H1 (cell line): ENCODE results near the gene SLC25A47. TPM values are rescaled to one million over a fixed set of nuclear protein-coding genes. Genes with fewer than 3 reads are reported as not detected.

ENCODE experiments used
- CTCF ChIA-PET: fragments of 300-600 bp; sonication (Branson Sonifier 250); formaldehyde crosslinking; loops from one replicate; lab custom pipeline; 2021; ENCODE audit not compliant: partially characterized antibody; lab: Charles Lee
- POLR2A ChIA-PET: fragments of 300-600 bp; sonication (Branson Sonifier 250); formaldehyde crosslinking; loops from one replicate; lab custom pipeline; 2021; ENCODE audit warnings: inconsistent platforms; ENCODE audit not compliant: partially characterized antibody; lab: Charles Lee
- DNase-seq, 2 experiments: peaks; one replicate each; pipeline versions ENCODE4 v3.0.0 to v3.0.0-alpha.2; 2010 to 2022; ENCODE audit warnings: low spot score in 2 of 2, low read depth in 1 of 2, mixed read lengths in 1 of 2
- FAIRE-seq: peaks from 2 replicates; lab custom pipeline; 2011; peaks lifted over from hg19 to GRCh38; lab: Jason Lieb, UNC
- H2AFZ ChIP-seq: 2 replicates; pipeline ENCODE4 v1.8.1; 2012; ENCODE audit warnings: low read length, inconsistent platforms
- H2AK5ac ChIP-seq: 2 replicates; pipeline ENCODE4 v1.6.1; 2013; ENCODE audit warnings: low read depth, low read length
- H2BK120ac ChIP-seq: replicated peaks from 2 replicates; pipeline ENCODE3; 2013; ENCODE audit warnings: low read depth, low read length, inconsistent platforms
- H2BK12ac ChIP-seq: 2 replicates; pipeline ENCODE4 v1.6.1; 2013; ENCODE audit warnings: low read depth, low read length
- H2BK15ac ChIP-seq: 2 replicates; pipeline ENCODE4 v1.6.1; 2013; ENCODE audit warnings: low read length
- H2BK20ac ChIP-seq: 2 replicates; pipeline ENCODE4 v1.6.1; 2013; ENCODE audit warnings: low read length
- H2BK5ac ChIP-seq: 2 replicates; pipeline ENCODE4 v1.6.1; 2013; ENCODE audit warnings: low read depth, low read length
- H3K14ac ChIP-seq: 2 replicates; pipeline ENCODE4 v1.6.1; 2013; ENCODE audit warnings: inconsistent platforms; ENCODE audit not compliant: insufficient read length
- H3K18ac ChIP-seq: 2 replicates; pipeline ENCODE4 v1.6.1; 2013; ENCODE audit warnings: low read length; ENCODE audit errors: extremely low read depth
- H3K23ac ChIP-seq: 2 replicates; pipeline ENCODE4 v1.6.1; 2013; ENCODE audit warnings: inconsistent platforms; ENCODE audit not compliant: insufficient read length
- H3K23me2 ChIP-seq: 2 replicates; pipeline ENCODE4 v1.6.1; 2013; ENCODE audit warnings: low read depth, low read length
- H3K27ac ChIP-seq: 2 replicates; pipeline ENCODE4 v1.6.1; 2011; ENCODE audit warnings: low read depth, low read length, inconsistent platforms
- H3K27me3 ChIP-seq, 4 experiments: replicated peaks in 1 of 4; 1 replicate in 1 of 4; 2 replicates in 3 of 4; pipeline versions ENCODE4 v1.6.1 to v1.8.1; 2011 to 2013; ENCODE audit warnings: low read length in 3 of 4, mild to moderate bottlenecking in 3 of 4, inconsistent platforms in 2 of 4, mixed read lengths in 2 of 4, moderate library complexity in 1 of 4; ENCODE audit not compliant: control insufficient read depth in 3 of 4, insufficient read depth in 3 of 4; ENCODE audit errors: extremely low read depth in 1 of 4
- H3K36me3 ChIP-seq, 4 experiments: 2 replicates each; pipeline versions ENCODE4 v1.6.1 to v1.8.1; 2011 to 2013; ENCODE audit warnings: mild to moderate bottlenecking in 4 of 4, low read length in 3 of 4, moderate library complexity in 2 of 4, control low read depth in 1 of 4, inconsistent platforms in 1 of 4; ENCODE audit not compliant: insufficient read depth in 4 of 4, control insufficient read depth in 2 of 4
- H3K4ac ChIP-seq: replicated peaks from 2 replicates; pipeline ENCODE3; 2013; ENCODE audit warnings: low read length, low read depth, mixed read lengths, inconsistent platforms; ENCODE audit not compliant: insufficient read length
- H3K4me1 ChIP-seq, 4 experiments: replicated peaks in 1 of 4; 1 replicate in 1 of 4; 2 replicates in 3 of 4; pipeline versions ENCODE4 v1.6.1 to v1.8.1; 2011 to 2013; ENCODE audit warnings: low read length in 3 of 4, inconsistent platforms in 2 of 4, mixed read lengths in 1 of 4; ENCODE audit not compliant: insufficient read depth in 4 of 4, control insufficient read depth in 3 of 4
- H3K4me2 ChIP-seq, 2 experiments: 2 replicates each; pipeline versions ENCODE4 v1.6.1 to v1.8.1; 2011 to 2013; ENCODE audit warnings: low read depth in 2 of 2, low read length in 2 of 2, control low read depth in 1 of 2, inconsistent platforms in 1 of 2, mild to moderate bottlenecking in 1 of 2; ENCODE audit not compliant: insufficient read depth in 1 of 2
- H3K4me3 ChIP-seq, 4 experiments: fragments of 200-600, 300-600 bp in 1 of 4; sonication (generic), shearing (Covaris generic), sonication (Bioruptor Twin) in 1 of 4; 2 replicates each; pipeline versions ENCODE4 v1.5.1 to v1.8.1; 2011 to 2016; ENCODE audit warnings: low read length in 4 of 4, low read depth in 3 of 4, control low read depth in 2 of 4, inconsistent platforms in 2 of 4, mild to moderate bottlenecking in 2 of 4, mixed read lengths in 1 of 4, moderate library complexity in 1 of 4; ENCODE audit not compliant: insufficient read depth in 2 of 4; ENCODE audit errors: extremely low read depth in 1 of 4
- H3K56ac ChIP-seq: replicated peaks from 2 replicates; pipeline ENCODE3; 2013; ENCODE audit warnings: low read depth, mild to moderate bottlenecking, mixed read lengths, low read length, inconsistent platforms; ENCODE audit not compliant: insufficient read length
- H3K79me1 ChIP-seq: 2 replicates; pipeline ENCODE4 v1.6.1; 2013; ENCODE audit warnings: low read depth, low read length, control low read depth
- H3K79me2 ChIP-seq, 2 experiments: 2 replicates each; pipeline versions ENCODE4 v1.6.1 to v1.8.1; 2012 to 2013; ENCODE audit warnings: low read length in 2 of 2, mild to moderate bottlenecking in 2 of 2, inconsistent platforms in 1 of 2; ENCODE audit not compliant: insufficient read depth in 2 of 2, control insufficient read depth in 1 of 2
- H3K9ac ChIP-seq, 4 experiments: replicated peaks in 1 of 4; 1 replicate in 1 of 4; 2 replicates in 3 of 4; pipeline versions ENCODE4 v1.6.1 to v1.8.1; 2011 to 2013; ENCODE audit warnings: low read depth in 3 of 4, low read length in 3 of 4, control low read depth in 2 of 4, mild to moderate bottlenecking in 2 of 4, moderate library complexity in 2 of 4, inconsistent platforms in 1 of 4; ENCODE audit errors: extremely low read depth in 1 of 4
- H3K9me3 ChIP-seq, 2 experiments: 2 replicates each; pipeline versions ENCODE4 v1.6.1 to v1.8.1; 2012 to 2013; ENCODE audit warnings: mild to moderate bottlenecking in 2 of 2, moderate library complexity in 2 of 2, control low read depth in 1 of 2, inconsistent platforms in 1 of 2, low read depth in 1 of 2, low read length in 1 of 2, mixed read lengths in 1 of 2; ENCODE audit not compliant: insufficient read depth in 2 of 2
- H4K20me1 ChIP-seq, 2 experiments: replicated peaks in 1 of 2; 2 replicates each; pipeline versions ENCODE3 to v1.8.1; 2011 to 2013; ENCODE audit warnings: inconsistent platforms in 2 of 2, low read length in 2 of 2, mild to moderate bottlenecking in 1 of 2; ENCODE audit not compliant: insufficient read depth in 2 of 2, control insufficient read depth in 1 of 2
- H4K5ac ChIP-seq: 2 replicates; pipeline ENCODE4 v1.6.1; 2013; ENCODE audit warnings: low read length, low read depth, mixed read lengths, inconsistent platforms; ENCODE audit not compliant: insufficient read length
- H4K8ac ChIP-seq: 2 replicates; pipeline ENCODE4 v1.8.0; 2013; ENCODE audit warnings: mild to moderate bottlenecking, moderate library complexity, low read length, inconsistent platforms; ENCODE audit not compliant: insufficient read depth; ENCODE audit errors: extremely low read depth
- H4K91ac ChIP-seq: replicated peaks from 2 replicates; pipeline ENCODE3; 2013; ENCODE audit warnings: low read length, mixed read lengths, inconsistent platforms; ENCODE audit not compliant: insufficient read length
- MAFK ChIP-seq: IDR thresholded peaks from 2 replicates; pipeline ENCODE4 v1.6.1; 2012; ENCODE audit warnings: low read depth, mild to moderate bottlenecking, improper control_type of control experiment, low read length
- POU5F1 ChIP-seq: IDR thresholded peaks from 2 replicates; pipeline ENCODE4 v1.6.1; 2011; ENCODE audit warnings: low read depth, mild to moderate bottlenecking, low read length, moderate library complexity
- RAD21 ChIP-seq, 2 experiments: IDR thresholded peaks in 1 of 2; conservative IDR thresholded peaks in 1 of 2; 2 replicates each; pipeline ENCODE4 v1.6.1; 2011; ENCODE audit warnings: low read depth in 2 of 2, low read length in 2 of 2, improper control_type of control experiment in 1 of 2, inconsistent platforms in 1 of 2, mild to moderate bottlenecking in 1 of 2, moderate library complexity in 1 of 2
- SIRT6 ChIP-seq: IDR thresholded peaks from one replicate; pipeline ENCODE4 v1.7.1; 2012; ENCODE audit warnings: low read length, inconsistent platforms
- WGBS, 2 experiments: shearing (Covaris generic) in 1 of 2; methylation state at CpG; one replicate each; pipeline versions ENCODE4 v1.1.6 to v1.1.7; 2013 to 2015; ENCODE audit warnings: low lambda C conversion rate in 2 of 2, mixed read lengths in 2 of 2, inconsistent platforms in 1 of 2, low coverage in 1 of 2, missing lambda C conversion rate in 1 of 2; ENCODE audit not compliant: insufficient replicate concordance in 2 of 2, insufficient coverage in 1 of 2, insufficient read length in 1 of 2; ENCODE audit errors: extremely low coverage in 1 of 2, missing lambda C conversion rate in 1 of 2; 5-methylcytosine and 5-hydroxymethylcytosine counted together
- polyA plus RNA-seq, 7 experiments: library from polyadenylated mRNA; depleted of rRNA in 3 of 7; stranded (reverse) in 5 of 7; unstranded in 2 of 7; fragments of >200 nt in 5 of 7; fragments of 200-250 nt in 2 of 7; gene quantifications; 1 replicate in 5 of 7; 2 replicates in 1 of 7; 4 replicates in 1 of 7; pipeline versions ENCODE4 v1.2.1 to v1.2.3, GENCODE V29; 2011 to 2013; ENCODE audit warnings: missing spikeins in 2 of 7, mixed read lengths in 2 of 7
- total RNA-seq: library from RNA; stranded (reverse); fragmentation: NEBNext Ultra II Directional; extraction: Animal tissue kit (Norgen Biotek cat#: 25700); gene quantifications from 2 replicates; pipeline ENCODE4 v1.2.1, GENCODE V29; 2021
- TF ChIP-seq, protein P1 (sequence below): IDR thresholded peaks from 2 replicates; pipeline ENCODE4 v1.6.1; 2012; ENCODE audit warnings: inconsistent platforms
- TF ChIP-seq, protein P2 (sequence below): IDR thresholded peaks from 2 replicates; pipeline ENCODE4 v1.6.1; 2012; ENCODE audit warnings: inconsistent platforms

The SLC25A47 gene
- total and polyA plus RNA-seq, 2 of the 8 experiments (the other 6 are each of a cell fraction or from before 2014, with no cell fraction given): not detected

DNA sequence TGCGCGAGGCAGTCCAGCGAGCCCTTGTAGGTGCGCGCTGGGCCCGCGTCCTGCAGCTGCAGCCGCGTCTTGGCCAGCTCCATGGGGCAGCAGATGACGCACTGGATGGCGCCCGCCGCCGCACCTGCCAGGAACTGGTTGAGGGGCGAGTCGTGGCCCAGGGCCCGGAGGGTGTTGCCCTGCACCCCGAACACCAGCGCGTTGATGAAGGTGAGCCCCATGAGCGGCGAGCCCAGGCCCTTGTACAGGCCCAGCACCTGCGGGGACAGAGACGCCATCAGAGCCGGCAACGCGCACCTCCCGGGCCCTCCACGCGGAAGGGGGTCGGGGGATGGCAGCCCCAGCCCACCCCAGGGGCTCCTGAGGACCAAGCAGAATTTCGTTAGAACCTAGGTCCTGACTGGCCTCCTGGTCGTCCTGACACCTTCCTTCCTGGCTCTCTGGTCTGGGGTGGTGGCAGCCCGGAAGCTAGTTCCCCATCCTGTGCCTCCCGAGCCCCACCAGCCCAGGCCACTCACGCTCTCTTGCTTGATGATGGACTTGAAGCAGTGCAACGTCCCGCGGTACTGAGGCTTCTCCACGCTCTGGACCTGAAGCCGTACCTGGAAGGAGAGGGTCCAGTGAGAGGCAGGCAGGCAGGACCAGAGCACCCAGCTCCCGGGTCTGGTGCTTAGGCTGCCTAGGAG is 30.2 kb upstream of the SLC25A47 start:
- Histone ChIP-seq H2BK20ac (no peak overlapping the region), H3K79me2 (peaks cover 0 to 5% of the 10 kb centered on the region in 2 experiments; a peak in 1 of 4 replicates), H4K20me1 (peaks cover 20 to 49% of the 10 kb centered on the region in 2 experiments), H4K91ac (no peak overlapping the region), H2AFZ (no peak overlapping the region), H2BK5ac (no peak overlapping the region), H3K4ac (no peak overlapping the region), H2BK12ac (no peak overlapping the region), H2BK15ac (no peak overlapping the region), H3K79me1 (no peaks in the 10 kb centered on the region; the same call in 1 of the 2 replicates), H4K5ac (no peak overlapping the region), H3K4me1 (peaks cover 0 to 2% (median 1%) of the 10 kb centered on the region in 4 experiments; a peak in 1 of 7 replicates), H3K23ac (no peak overlapping the region), H3K4me3 (no peak overlapping the region), H3K56ac (no peak overlapping the region), H3K27ac (no peak overlapping the region), H2BK120ac (no peak overlapping the region), H3K9ac (no peak overlapping the region), H4K8ac (no peak overlapping the region; the same call in 1 of the 2 replicates), H2AK5ac (no peak overlapping the region), H3K9me3 (no peaks in the 10 kb centered on the region), H3K14ac (no peak overlapping the region), H3K36me3 (peaks cover 5 to 47% (median 23%) of the 10 kb centered on the region in 4 experiments; a peak in 7 of 8 replicates), H3K27me3 (no peaks in the 10 kb centered on the region), H3K18ac (no peak overlapping the region), H3K23me2 (no peaks in the 10 kb centered on the region), H3K4me2 (no peak overlapping the region)
- TF ChIP-seq RAD21 (IDR thresholded peaks at IDR 0.05 in 1 of 2, conservative IDR thresholded peaks at IDR 0.05 in 1 of 2; ENCODE audit: low read depth in 2 of 2, low read length in 2 of 2) (no peak), POU5F1 (no peak), MAFK (no peak), SIRT6 (no peak)
- TF ChIP-seq, protein P1, sequence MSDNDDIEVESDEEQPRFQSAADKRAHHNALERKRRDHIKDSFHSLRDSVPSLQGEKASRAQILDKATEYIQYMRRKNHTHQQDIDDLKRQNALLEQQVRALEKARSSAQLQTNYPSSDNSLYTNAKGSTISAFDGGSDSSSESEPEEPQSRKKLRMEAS: no peak
- TF ChIP-seq, protein P2, sequence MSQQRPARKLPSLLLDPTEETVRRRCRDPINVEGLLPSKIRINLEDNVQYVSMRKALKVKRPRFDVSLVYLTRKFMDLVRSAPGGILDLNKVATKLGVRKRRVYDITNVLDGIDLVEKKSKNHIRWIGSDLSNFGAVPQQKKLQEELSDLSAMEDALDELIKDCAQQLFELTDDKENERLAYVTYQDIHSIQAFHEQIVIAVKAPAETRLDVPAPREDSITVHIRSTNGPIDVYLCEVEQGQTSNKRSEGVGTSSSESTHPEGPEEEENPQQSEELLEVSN: no peak
- ChIA-PET POLR2A (interaction anchor here (0.9 to 16.0 kb wide), 2 partner anchors 8 to 42 kb away, joined by 3 to 200 read pairs; partner anchors contain the start of gene SLC25A29), CTCF (interaction anchor here (0.9 kb wide), 1 partner anchor 15 kb away, joined by 3 read pairs; no protein-coding TSS in a partner anchor)
- DNase-seq (no peak), FAIRE-seq (no peak)
- 93% methylated on average over 41 of the region's 42 CpGs; no CpG with 5 or more reads in 1 of the 2 experiments for WGBS, 2 experiments
